ENCODE measurements around the gene DAAM2. TPM values are rescaled to one million over a fixed set of nuclear protein-coding genes. Genes with fewer than 3 reads are reported as not detected.

DAAM2 gene
- total and polyA plus RNA-seq, 2 donors (not counting 3 experiments of a cell fraction or from before 2014, with no cell fraction given) = 0.42 to 0.44 TPM

DNA sequence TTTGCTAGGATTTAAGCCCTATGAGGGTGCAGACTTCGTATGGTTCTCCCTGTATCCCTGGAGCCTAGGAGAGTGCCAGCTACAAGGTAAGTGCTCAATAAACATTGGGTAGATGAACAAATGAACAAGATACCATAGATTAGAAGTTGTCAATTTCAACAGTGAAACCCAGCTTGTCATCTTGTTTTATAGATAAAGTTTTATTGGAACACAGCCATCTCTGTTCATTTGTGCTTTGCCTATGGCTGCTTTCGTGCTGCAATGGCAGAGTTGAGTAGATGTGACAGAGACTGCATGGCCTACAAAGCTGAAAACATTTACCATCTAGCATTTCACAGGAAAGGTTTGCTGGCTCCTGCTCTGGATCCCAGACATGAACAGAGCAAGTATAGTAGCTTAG lies 5.6 kb downstream of the DAAM2 start:
- Histone ChIP-seq H3K27ac (ENCODE audit: insufficient read depth, low read depth, low read length) (no peak overlapping the region), H4K20me1 (replicated peaks; ENCODE audit: control insufficient read depth, extremely low read depth, insufficient read depth, low read length) (no peaks in the 10 kb centered on the region), H3K9me3 (replicated peaks; ENCODE audit: control insufficient read depth, insufficient read depth, low read length) (no peaks in the 10 kb centered on the region), H3K79me2 (ENCODE audit: control insufficient read depth, insufficient read depth, low read length) (no peaks in the 10 kb centered on the region), H3K27me3 (ENCODE audit: control insufficient read depth in 2 of 2, insufficient read depth in 2 of 2, low read length in 2 of 2) (peaks cover 9 to 15% of the 10 kb centered on the region in 2 experiments), H3K36me3 (ENCODE audit: control insufficient read depth in 2 of 2, extremely low read depth in 1 of 2, insufficient read depth in 2 of 2, low read length in 2 of 2) (no peaks in the 10 kb centered on the region), H2AFZ (ENCODE audit: low read depth, low read length) (no peak overlapping the region), H3K9me1 (replicated peaks; ENCODE audit: control insufficient read depth, extremely low read depth, insufficient read depth, low read length) (no peaks in the 10 kb centered on the region), H3K4me2 (ENCODE audit: insufficient read depth, low read length) (no peak overlapping the region), H3K4me3 (replicated peaks in 1 of 3; ENCODE audit: insufficient read depth in 1 of 3, low read depth in 1 of 3, low read length in 3 of 3) (no peak overlapping the region), H3K9ac (replicated peaks; ENCODE audit: extremely low read depth, insufficient read depth, low read length) (no peak overlapping the region), H3K4me1 (ENCODE audit: control insufficient read depth, extremely low read depth, insufficient read depth, low read length) (no peaks in the 10 kb centered on the region)
- intact Hi-C loops (cut with micrococcal nuclease) = no loop called here
- ChIA-PET CTCF (no interaction called here), POLR2A (no interaction called here)
- no TSS peak for BruUV-seq (replicated peaks)
- dilution Hi-C loops (cut with MboI; ENCODE audit: extremely low pct_ligation_motif_present, low sequenced_read_pairs) = no loop called here
- FAIRE-seq (no peak), DNase-seq (ENCODE audit: low read depth, low spot score) (no peak)
- no peak for TF ChIP-seq GATA2 (IDR thresholded peaks at IDR 0.05; ENCODE audit: insufficient read depth, insufficient read length, low read depth, low read length)
- TF ChIP-seq POLR2AphosphoS5 (IDR thresholded peaks at IDR 0.05; ENCODE audit: insufficient read depth, low read depth, low read length) = no peak
- TF ChIP-seq, protein P1, sequence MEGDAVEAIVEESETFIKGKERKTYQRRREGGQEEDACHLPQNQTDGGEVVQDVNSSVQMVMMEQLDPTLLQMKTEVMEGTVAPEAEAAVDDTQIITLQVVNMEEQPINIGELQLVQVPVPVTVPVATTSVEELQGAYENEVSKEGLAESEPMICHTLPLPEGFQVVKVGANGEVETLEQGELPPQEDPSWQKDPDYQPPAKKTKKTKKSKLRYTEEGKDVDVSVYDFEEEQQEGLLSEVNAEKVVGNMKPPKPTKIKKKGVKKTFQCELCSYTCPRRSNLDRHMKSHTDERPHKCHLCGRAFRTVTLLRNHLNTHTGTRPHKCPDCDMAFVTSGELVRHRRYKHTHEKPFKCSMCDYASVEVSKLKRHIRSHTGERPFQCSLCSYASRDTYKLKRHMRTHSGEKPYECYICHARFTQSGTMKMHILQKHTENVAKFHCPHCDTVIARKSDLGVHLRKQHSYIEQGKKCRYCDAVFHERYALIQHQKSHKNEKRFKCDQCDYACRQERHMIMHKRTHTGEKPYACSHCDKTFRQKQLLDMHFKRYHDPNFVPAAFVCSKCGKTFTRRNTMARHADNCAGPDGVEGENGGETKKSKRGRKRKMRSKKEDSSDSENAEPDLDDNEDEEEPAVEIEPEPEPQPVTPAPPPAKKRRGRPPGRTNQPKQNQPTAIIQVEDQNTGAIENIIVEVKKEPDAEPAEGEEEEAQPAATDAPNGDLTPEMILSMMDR (IDR thresholded peaks at IDR 0.05; ENCODE audit: extremely low read depth in 1 of 2, insufficient read depth in 1 of 2, low read depth in 1 of 2, low read length in 2 of 2) = no peak
- no peak for TF ChIP-seq MYC (IDR thresholded peaks at IDR 0.05; ENCODE audit: low read depth, low read length)
- TF ChIP-seq, protein P2, sequence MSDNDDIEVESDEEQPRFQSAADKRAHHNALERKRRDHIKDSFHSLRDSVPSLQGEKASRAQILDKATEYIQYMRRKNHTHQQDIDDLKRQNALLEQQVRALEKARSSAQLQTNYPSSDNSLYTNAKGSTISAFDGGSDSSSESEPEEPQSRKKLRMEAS (IDR thresholded peaks at IDR 0.05; ENCODE audit: insufficient read depth, insufficient read length) = no peak
- TF ChIP-seq POLR2A (IDR thresholded peaks at IDR 0.05; ENCODE audit: low read depth, low read length) = no peak
- no peak for TF ChIP-seq EZH2 (IDR thresholded peaks at IDR 0.05; ENCODE audit: borderline replicate concordance, low read depth, low read length, severe bottlenecking)
- TF ChIP-seq FOS (IDR thresholded peaks at IDR 0.05; ENCODE audit: borderline replicate concordance, insufficient read depth, low read length) = no peak
- no peak for TF ChIP-seq JUN (IDR thresholded peaks at IDR 0.05; ENCODE audit: borderline replicate concordance, insufficient read depth, insufficient read length, low read depth)
